ENCODE measurements around the gene IFNB1. TPM values are rescaled to one million over a fixed set of nuclear protein-coding genes. Genes with fewer than 3 reads are reported as not detected.

The IFNB1 gene
- not detected for total RNA-seq

- DNase-seq: no peak
These were observed at the start of gene IFNB1 for GRCh38 chr9:21077781-21078180. TSS of gene IFNB1 (minus strand) at chr9:21077942. CDS start at chr9:21077869, 73 bp downstream.

GRCh38 chr9:21121595-21122251 is 44.0 kb upstream of the IFNB1 start:
- DNase-seq: no peak

- no peak for DNase-seq
These were observed 43.3 kb upstream of the IFNB1 start for GRCh38 chr9:21121079-21121478.

- DNase-seq: no peak
These were observed 41.5 kb upstream of the IFNB1 start for GRCh38 chr9:21119093-21119770.

GRCh38 chr9:21114311-21114710 is 36.6 kb upstream of the IFNB1 start:
- no peak for DNase-seq

- peak; percentile 13 for DNase-seq
These were observed 33.2 kb upstream of the IFNB1 start for GRCh38 chr9:21110708-21111576.

- no peak for DNase-seq
These were observed 27.0 kb upstream of the IFNB1 start for GRCh38 chr9:21104787-21105186.

- DNase-seq: no peak
These were observed 24.6 kb upstream of the IFNB1 start for GRCh38 chr9:21102305-21102704.

- DNase-seq: no peak
These were observed 20.1 kb upstream of the IFNB1 start for GRCh38 chr9:21097817-21098216.

GRCh38 chr9:21096901-21097255 is 19.1 kb upstream of the IFNB1 start:
- DNase-seq: no peak

GRCh38 chr9:21096172-21096900 is 18.6 kb upstream of the IFNB1 start:
- peak; percentile 17 for DNase-seq

- no peak for DNase-seq
These were observed 17.8 kb upstream of the IFNB1 start for GRCh38 chr9:21095561-21095960.

- DNase-seq: no peak
These were observed 8.8 kb upstream of the IFNB1 start for GRCh38 chr9:21086538-21086937.

- no peak for DNase-seq
These were observed 7.3 kb upstream of the IFNB1 start for GRCh38 chr9:21085005-21085404.

GRCh38 chr9:21084242-21084850 is 6.6 kb upstream of the IFNB1 start:
- no peak for DNase-seq

- no peak for DNase-seq
These were observed 4.9 kb upstream of the IFNB1 start for GRCh38 chr9:21082671-21083070.

GRCh38 chr9:21081999-21082398 is 4.3 kb upstream of the IFNB1 start:
- no peak for DNase-seq

GRCh38 chr9:21081451-21081850 is 3.7 kb upstream of the IFNB1 start:
- DNase-seq: no peak

GRCh38 chr9:21080793-21081192 is 3.1 kb upstream of the IFNB1 start:
- DNase-seq: no peak

- no peak for DNase-seq
These were observed 960 bp upstream of the IFNB1 start for GRCh38 chr9:21078702-21079101.

- DNase-seq: no peak
These were observed 2.3 kb downstream of the IFNB1 start for GRCh38 chr9:21075484-21075883.

- no peak for DNase-seq
These were observed 6.8 kb downstream of the IFNB1 start for GRCh38 chr9:21070906-21071305.

- no peak for DNase-seq
These were observed 7.6 kb downstream of the IFNB1 start for GRCh38 chr9:21070171-21070571.

Data from effector CD4-positive, alpha-beta T cell (primary cell).